ENCODE data around the gene RNASE2.
"Not testable (repeated sequence)": the region's sequence is repeated elsewhere in the genome, so short reads cannot be mapped to it uniquely, and the experiment has no call there.

DNA sequence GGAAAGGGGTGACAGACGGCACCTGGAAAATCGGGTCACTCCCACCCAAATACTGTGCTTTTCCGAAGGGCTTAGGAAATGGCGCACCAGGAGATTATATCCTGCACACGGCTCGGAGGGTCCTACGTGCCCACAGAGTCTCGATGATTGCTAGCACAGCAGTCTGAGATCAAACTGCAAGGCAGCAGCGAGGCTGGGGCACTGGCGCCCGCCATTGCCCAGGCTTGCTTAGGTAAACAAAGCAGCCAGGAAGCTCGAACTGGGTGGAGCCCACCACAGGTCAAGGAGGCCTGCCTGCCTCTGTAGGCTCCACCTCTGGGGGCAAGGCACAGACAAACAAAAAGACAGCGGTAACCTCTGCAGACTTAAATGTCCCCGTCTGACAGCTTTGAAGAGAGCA lies 44.5 kb upstream of the RNASE2 start:
- not testable (repeated sequence) for TF ChIP-seq POLR2A (IDR thresholded peaks at IDR 0.05)
- TF ChIP-seq, protein P1, sequence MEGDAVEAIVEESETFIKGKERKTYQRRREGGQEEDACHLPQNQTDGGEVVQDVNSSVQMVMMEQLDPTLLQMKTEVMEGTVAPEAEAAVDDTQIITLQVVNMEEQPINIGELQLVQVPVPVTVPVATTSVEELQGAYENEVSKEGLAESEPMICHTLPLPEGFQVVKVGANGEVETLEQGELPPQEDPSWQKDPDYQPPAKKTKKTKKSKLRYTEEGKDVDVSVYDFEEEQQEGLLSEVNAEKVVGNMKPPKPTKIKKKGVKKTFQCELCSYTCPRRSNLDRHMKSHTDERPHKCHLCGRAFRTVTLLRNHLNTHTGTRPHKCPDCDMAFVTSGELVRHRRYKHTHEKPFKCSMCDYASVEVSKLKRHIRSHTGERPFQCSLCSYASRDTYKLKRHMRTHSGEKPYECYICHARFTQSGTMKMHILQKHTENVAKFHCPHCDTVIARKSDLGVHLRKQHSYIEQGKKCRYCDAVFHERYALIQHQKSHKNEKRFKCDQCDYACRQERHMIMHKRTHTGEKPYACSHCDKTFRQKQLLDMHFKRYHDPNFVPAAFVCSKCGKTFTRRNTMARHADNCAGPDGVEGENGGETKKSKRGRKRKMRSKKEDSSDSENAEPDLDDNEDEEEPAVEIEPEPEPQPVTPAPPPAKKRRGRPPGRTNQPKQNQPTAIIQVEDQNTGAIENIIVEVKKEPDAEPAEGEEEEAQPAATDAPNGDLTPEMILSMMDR (IDR thresholded peaks at IDR 0.05 in 4 of 5, conservative IDR thresholded peaks at IDR 0.05 in 1 of 5), result not testable (repeated sequence)
